Measurements from ENCODE around the gene C12orf43. TPM values are rescaled to one million over a fixed set of nuclear protein-coding genes. Genes with fewer than 3 reads are reported as not detected.

Gene C12orf43
- total RNA-seq, 1 donor from 2014 or later, result 20.2 TPM

DNA sequence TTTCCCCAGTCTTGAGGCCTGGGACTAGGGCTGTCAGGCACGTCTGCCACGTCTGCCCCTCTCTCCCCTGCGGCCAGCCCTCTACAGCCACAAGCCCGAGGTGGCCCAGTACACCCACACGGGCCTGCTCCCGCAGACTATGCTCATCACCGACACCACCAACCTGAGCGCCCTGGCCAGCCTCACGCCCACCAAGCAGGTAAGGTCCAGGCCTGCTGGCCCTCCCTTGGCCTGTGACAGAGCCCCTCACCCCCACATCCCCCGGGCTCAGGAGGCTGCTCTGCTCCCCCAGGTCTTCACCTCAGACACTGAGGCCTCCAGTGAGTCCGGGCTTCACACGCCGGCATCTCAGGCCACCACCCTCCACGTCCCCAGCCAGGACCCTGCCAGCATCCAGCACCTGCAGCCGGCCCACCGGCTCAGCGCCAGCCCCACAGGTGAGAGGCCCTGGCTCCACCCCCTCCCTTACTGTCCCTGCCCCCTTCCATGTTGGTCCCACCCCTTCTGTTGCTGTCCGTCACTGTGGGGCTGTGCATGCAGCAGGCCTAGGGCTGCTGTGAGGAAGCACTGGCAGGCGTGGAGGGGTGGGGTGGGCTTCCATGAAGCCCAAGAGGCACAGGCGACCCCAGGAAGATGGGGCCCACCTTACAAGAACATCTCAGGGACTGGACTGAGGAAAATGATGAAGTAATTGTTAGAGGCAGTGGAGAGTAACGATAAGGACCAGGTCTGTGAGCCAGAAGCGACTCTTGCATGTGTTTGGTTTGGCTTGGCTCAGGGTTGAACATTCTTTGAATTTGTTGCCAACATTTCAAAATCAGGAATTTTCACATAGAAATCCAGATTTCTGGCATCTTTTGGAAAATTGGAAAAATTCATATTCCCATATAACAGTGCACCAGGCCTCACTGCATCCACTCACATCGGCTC is 16.8 kb downstream of the C12orf43 start:
- no peak overlapping the region for H3K27ac Mint-ChIP-seq (ENCODE audit: unreplicated experiment)
- H3K36me3 Mint-ChIP-seq (ENCODE audit: unreplicated experiment), result peaks cover 13% of the 10 kb centered on the region
- H3K9me3 Mint-ChIP-seq (ENCODE audit: unreplicated experiment), result peaks cover 12% of the 10 kb centered on the region
- no peak for DNase-seq
- H3K4me3 Mint-ChIP-seq (ENCODE audit: unreplicated experiment), result no peak overlapping the region
- TF ChIP-seq, protein P1, sequence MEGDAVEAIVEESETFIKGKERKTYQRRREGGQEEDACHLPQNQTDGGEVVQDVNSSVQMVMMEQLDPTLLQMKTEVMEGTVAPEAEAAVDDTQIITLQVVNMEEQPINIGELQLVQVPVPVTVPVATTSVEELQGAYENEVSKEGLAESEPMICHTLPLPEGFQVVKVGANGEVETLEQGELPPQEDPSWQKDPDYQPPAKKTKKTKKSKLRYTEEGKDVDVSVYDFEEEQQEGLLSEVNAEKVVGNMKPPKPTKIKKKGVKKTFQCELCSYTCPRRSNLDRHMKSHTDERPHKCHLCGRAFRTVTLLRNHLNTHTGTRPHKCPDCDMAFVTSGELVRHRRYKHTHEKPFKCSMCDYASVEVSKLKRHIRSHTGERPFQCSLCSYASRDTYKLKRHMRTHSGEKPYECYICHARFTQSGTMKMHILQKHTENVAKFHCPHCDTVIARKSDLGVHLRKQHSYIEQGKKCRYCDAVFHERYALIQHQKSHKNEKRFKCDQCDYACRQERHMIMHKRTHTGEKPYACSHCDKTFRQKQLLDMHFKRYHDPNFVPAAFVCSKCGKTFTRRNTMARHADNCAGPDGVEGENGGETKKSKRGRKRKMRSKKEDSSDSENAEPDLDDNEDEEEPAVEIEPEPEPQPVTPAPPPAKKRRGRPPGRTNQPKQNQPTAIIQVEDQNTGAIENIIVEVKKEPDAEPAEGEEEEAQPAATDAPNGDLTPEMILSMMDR (IDR thresholded peaks at IDR 0.05; ENCODE audit: partially characterized antibody, unreplicated experiment), result no peak
- H3K27me3 Mint-ChIP-seq (ENCODE audit: unreplicated experiment), result peaks cover 10% of the 10 kb centered on the region
- H3K4me1 Mint-ChIP-seq (ENCODE audit: low read depth, unreplicated experiment), result no peaks in the 10 kb centered on the region

DNA sequence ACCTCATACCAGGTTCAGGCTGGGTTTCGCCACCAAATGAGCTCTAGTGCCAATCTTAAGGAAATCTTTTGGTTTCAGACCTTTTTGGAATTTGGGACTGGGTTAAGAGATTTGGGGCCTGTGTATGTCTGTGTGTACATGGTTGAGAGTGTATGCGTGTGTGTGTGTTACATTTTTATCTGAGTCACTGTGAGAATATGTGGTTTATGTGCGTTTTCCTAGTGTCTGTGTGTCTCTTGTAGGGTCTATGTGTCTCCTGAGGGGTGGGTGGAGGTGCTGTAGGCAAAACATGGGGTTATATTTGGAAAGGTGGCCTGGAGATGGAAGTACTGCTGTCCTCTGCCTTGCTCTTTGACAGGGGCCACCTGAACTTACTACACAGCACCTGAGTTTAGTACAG is 17.9 kb downstream of the C12orf43 start:
- Mint-ChIP-seq H3K4me1 (ENCODE audit: low read depth, unreplicated experiment) (no peaks in the 10 kb centered on the region), H3K36me3 (ENCODE audit: unreplicated experiment) (peaks cover 14% of the 10 kb centered on the region), H3K9me3 (ENCODE audit: unreplicated experiment) (peaks cover 12% of the 10 kb centered on the region), H3K4me3 (ENCODE audit: unreplicated experiment) (no peak overlapping the region), H3K27ac (ENCODE audit: unreplicated experiment) (no peak overlapping the region), H3K27me3 (ENCODE audit: unreplicated experiment) (peaks cover 12% of the 10 kb centered on the region)
- TF ChIP-seq, protein P1 (IDR thresholded peaks at IDR 0.05; ENCODE audit: partially characterized antibody, unreplicated experiment), result no peak
- no peak for DNase-seq

DNA sequence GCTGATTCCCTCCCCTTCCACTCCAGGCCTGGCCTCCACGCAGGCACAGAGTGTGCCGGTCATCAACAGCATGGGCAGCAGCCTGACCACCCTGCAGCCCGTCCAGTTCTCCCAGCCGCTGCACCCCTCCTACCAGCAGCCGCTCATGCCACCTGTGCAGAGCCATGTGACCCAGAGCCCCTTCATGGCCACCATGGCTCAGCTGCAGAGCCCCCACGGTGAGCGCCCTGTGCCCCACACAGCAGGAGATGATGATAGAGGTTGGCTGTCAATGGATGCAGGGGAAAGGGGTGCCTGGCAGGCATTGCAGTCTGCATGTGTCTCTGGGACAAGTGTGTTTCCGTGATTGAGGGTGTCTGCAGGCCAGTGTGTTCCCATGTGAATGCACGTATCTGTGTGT is 18.8 kb downstream of the C12orf43 start:
- H3K36me3 Mint-ChIP-seq (ENCODE audit: unreplicated experiment), result peaks cover 14% of the 10 kb centered on the region
- no peak overlapping the region for H3K4me3 Mint-ChIP-seq (ENCODE audit: unreplicated experiment)
- H3K27ac Mint-ChIP-seq (ENCODE audit: unreplicated experiment), result no peak overlapping the region
- H3K4me1 Mint-ChIP-seq (ENCODE audit: low read depth, unreplicated experiment), result no peaks in the 10 kb centered on the region
- TF ChIP-seq, protein P1 (IDR thresholded peaks at IDR 0.05; ENCODE audit: partially characterized antibody, unreplicated experiment), result no peak
- peaks cover 12% of the 10 kb centered on the region for H3K9me3 Mint-ChIP-seq (ENCODE audit: unreplicated experiment)
- peaks cover 15% of the 10 kb centered on the region for H3K27me3 Mint-ChIP-seq (ENCODE audit: unreplicated experiment)
- DNase-seq, result no peak

DNA sequence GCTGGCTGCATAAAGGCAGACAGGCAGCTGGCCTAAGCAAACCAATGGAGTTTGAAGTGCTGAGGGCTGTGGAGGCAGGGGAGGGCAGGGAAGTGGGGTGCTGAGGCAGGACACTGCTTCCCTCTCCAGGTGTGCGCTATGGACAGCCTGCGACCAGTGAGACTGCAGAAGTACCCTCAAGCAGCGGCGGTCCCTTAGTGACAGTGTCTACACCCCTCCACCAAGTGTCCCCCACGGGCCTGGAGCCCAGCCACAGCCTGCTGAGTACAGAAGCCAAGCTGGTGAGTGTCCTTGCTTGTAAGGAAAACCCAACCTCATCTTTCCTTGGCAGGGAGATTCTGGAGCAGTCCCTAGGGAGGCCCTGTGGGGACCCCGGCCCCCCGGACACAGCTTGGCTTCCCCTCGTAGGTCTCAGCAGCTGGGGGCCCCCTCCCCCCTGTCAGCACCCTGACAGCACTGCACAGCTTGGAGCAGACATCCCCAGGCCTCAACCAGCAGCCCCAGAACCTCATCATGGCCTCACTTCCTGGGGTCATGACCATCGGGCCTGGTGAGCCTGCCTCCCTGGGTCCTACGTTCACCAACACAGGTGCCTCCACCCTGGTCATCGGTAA is 20.0 kb downstream of the C12orf43 start:
- Mint-ChIP-seq H3K27me3 (ENCODE audit: unreplicated experiment) (peaks cover 15% of the 10 kb centered on the region), H3K4me3 (ENCODE audit: unreplicated experiment) (no peak overlapping the region), H3K27ac (ENCODE audit: unreplicated experiment) (no peak overlapping the region), H3K9me3 (ENCODE audit: unreplicated experiment) (peaks cover 12% of the 10 kb centered on the region), H3K36me3 (ENCODE audit: unreplicated experiment) (peaks cover 14% of the 10 kb centered on the region), H3K4me1 (ENCODE audit: low read depth, unreplicated experiment) (no peaks in the 10 kb centered on the region)
- no peak for DNase-seq
- TF ChIP-seq, protein P1 (IDR thresholded peaks at IDR 0.05; ENCODE audit: partially characterized antibody, unreplicated experiment), result no peak
